SKM-1 (cell line): ENCODE results near the gene XPO6.
A peak's percentile ranks its signal among the peaks of the same experiment; 100 is the strongest.

Experiments
- DNase-seq: peaks from one replicate; lab custom pipeline; 2025; ENCODE audit not compliant: unreplicated experiment; lab: John Stamatoyannopoulos, UW

The XPO6 gene

DNA sequence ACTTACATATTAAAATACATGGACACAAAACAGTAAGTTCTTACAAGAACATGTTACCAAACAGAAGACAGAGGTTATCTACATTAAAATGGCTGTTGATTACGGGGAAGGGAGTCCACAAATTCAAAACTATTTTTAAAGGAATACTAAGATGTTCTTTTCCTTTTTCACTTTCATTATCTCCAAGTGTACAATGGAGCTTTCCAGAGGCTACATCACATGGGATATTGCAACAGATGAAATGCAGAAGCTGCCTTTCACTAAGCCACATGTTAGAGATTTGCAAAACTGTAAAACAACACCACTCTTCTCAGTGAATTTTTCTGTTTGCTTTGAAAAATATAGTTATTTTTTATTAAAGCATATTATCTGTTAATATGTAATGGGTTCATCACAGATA, 53.6 kb downstream of the XPO6 start:
- DNase-seq, result no peak

DNA sequence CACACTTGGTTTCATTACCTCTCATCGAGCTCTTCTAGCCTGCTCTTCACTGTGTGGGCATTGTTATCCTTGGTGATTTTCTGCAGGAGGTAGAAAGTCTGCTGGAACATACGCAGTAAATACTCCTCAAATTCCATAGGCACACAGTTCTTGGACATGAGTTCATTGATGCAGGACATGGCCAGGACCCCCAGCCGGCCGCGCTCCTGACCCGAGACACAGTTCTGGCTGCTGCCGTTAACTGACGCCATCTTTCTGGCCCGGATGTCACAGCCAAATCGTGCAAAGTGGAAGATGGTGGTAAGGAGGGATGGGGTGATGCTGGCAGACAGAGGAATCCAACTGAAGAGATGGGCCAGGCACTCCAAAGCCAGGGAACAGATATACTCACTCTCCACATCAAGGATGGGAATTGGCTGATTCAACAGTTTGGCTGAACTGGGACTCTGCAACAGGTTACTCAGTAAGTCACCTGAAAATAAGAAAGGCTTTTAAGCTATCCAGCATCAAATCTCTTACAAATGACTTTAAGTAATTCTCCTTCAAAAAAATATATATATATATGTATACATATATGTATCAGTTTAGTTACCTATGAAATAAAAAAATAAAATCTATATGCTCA, 55.6 kb downstream of the XPO6 start:
- DNase-seq, result no peak

DNA sequence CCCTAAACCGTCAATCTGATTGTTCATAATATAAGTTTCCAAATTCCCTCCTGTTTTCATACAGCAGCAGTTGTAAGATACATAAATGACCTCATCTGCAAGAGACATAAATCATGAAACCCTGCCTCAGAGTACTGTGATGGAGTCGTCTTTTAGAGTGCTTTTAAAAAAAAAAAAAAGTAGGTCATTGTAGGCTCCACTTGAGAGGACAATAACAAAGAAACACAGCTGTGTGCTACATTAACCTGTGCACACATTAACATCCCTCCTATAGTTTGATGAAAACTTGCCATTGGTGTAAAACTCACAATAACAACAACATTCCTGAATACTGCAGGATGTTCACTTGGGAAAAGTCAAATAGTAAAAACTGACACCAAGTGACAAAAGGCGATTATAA, 56.5 kb downstream of the XPO6 start:
- DNase-seq, result no peak

DNA sequence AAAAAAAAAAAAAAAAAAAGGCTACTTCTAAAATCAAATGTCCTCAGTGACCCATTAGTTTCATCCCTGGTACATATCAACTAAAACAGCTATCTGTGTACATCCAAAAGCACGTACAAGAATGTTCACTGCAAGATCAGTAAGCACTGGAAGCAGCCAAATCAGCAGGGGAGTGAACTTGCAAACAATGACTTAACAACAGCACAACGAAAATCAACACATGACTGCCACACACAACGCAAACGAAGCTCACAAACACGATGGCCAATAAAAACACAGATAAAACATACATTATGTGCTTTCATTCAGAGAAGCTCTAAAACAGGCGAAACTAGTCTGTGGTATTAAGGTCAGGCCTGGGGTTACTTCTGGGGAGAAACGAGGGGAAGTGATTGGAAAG, 60.6 kb downstream of the XPO6 start:
- DNase-seq, result no peak

DNA sequence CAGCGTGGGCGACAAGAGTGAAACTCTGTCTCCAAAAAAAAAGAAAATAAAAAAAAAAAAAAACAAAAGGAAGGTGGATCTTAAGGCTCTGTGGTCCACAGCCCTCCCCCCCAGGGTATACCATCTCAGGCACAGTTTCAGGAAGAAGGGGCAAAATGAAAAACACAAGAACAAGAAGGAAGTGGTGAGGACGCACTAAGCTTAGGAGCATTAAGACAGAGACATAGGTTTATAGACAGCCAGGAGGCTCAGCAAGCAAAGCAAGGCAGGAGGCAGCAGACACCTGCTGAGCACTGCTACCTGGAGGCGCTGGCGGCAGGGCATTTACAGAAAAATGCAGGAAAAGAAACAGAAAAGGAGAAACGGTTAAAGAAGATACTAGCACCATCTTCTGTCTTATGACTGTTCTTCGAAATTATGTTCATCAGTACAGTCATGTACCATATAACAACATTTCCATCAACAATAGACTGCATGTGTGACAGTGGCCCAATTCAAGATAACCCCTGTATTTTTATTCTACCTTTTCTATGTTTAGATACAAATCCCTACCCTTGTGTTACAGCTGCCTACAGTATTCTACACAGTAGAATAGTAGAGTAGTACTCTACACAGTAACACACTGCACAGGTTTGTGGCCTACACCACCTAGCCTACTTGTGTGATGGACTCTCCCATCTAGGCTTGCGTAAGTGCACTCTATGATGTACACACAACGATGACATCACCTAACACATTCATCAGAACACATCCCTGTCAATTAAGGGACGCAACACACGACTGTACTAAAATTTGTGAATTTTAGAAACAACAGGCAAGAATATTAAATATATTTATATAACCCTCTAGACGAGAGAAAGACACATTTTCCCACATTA, 62.5 kb downstream of the XPO6 start:
- no peak for DNase-seq

DNA sequence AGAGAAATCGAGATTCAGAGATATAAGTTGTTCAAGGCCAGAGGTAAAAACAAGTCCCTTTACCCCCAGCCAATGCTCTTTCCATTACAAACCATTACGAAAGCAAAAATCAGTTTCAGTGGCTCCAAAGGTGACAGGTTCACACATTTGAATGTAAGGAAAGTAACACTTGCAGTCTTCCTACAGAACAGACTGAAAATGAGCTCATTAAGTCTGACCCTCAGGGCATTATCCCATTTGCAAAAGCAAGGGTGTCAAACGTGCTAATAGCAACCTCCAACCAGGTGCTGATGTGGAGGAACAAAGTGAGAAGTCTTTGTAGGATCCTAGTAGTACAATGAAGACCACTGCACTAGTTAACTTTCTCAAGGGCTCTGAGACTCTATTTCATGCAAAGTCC, 65.2 kb downstream of the XPO6 start:
- DNase-seq, result no peak

DNA sequence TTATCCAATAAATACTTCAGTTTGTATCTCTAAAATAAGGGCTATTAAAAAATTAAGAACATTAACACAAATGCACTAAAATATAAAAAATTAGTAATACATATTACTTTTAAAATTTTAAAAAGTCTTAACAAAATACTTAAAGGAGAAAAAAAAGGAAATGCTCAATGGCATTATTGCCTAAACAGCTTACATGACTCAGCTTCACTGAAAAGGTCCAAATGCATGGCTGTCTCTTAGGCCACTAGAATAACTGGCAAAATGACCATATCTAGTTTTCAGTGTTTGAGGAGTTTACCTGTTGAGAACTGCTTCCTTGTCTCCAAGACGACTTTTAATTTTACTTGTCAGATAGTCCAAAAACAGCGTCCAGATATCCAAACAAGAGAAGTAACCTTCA, 66.0 kb downstream of the XPO6 start:
- no peak for DNase-seq

DNA sequence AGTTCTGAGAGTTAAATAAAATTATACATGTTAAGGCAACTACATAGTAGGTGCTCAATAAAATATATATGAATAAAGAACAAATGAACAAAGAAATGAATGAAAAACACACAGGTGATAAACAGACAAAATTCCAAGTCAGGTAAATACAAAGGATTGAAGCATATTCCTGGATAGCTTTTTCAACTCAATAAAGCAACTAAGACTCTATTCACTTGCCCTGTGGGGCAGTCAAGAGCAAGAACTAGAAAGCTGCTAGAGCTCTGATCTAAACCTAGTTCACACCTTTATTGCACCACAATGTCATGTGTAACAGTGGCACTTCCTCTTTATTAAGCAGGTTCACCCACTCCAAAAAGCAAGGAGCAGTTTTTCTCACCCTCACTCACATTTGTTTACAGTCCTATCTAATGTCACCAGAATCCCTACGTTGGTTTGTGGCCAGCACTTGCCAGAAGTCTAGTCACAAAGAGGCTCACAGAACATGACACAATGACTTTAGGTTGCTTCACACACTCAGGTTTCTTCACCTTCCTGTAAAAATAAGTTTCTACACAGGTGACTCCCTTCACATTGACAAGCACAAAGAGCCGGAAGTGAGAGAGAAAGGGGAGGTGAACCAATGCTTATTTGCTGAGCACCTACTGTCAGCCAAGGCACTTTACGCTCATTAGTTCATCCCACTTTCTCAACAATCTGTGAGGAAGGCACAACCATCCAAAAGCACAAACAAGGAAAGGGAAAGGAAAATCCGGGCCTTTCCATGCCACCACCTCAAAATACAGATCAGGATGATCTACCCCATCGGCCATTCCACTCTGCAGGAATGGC, 70.8 kb downstream of the XPO6 start:
- DNase-seq, result peak; percentile 91

DNA sequence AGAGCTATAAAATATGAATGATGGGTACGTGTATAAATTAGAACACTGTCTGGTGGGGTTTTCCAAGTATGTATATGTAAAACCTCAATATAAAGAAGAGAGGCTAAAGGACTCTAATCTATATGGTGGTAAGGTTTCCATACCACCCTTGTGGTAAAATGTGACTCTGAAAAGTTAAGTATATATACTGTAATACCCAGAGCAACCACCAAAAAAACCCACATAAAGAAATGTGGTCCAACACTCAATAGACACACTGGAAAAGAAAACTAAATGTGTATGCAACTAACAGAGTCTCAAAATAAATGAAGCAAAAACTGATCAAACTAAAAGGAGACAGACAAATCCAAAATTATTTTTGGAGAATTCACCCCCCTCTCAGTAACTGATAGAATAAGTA, 72.2 kb downstream of the XPO6 start:
- DNase-seq, result no peak

DNA sequence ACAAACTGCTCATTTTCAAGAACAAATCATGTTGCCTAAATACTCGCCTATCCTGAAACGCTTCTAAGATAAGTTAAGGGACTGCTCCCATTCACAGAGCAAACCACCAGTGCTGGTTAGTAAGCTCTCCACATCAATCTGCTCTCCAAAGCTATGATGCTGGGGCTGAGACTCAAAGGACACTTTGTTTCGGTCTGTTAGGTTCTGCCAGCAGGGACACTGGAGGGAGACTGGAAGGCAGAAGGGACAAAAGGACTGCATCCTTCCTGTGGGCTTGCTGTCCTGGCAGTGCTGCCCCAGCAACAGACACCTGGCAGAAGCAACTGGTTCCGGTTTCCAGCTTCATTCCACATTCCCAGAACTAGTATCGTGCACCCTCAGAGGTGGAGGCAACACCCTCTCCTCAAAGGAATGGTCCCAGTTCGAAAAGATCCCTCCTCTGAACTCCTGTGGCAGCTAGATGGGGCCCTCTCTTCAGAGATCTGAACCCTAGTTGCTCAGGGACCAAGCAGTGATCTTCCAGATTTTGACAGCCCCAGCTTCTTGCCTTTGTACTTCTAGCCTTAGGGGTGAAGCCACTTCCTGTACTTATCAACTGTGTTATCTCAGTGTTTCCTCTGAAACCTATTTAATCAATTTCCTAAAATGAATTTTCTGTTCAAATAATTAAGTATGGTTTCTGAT, 74.9 kb downstream of the XPO6 start:
- no peak for DNase-seq

DNA sequence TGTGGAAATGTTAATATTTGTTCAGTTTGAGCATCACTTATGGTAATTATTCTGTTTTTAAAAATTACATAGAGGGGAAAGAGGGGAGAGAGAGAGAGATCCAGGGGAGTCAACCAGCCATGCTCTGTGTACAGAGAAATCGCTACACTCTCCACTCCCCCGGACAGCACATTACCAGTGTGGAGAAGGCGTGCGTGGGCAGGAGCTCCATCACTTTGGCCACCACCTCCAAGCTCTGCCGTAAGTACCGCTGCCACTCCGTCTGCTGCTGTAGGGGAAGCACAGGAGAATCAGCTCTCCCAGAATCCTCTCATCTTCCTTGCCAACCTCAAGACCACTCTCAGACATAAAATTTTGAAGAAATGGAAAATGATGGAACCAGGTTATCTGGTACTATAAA, 78.1 kb downstream of the XPO6 start:
- DNase-seq, result no peak

DNA sequence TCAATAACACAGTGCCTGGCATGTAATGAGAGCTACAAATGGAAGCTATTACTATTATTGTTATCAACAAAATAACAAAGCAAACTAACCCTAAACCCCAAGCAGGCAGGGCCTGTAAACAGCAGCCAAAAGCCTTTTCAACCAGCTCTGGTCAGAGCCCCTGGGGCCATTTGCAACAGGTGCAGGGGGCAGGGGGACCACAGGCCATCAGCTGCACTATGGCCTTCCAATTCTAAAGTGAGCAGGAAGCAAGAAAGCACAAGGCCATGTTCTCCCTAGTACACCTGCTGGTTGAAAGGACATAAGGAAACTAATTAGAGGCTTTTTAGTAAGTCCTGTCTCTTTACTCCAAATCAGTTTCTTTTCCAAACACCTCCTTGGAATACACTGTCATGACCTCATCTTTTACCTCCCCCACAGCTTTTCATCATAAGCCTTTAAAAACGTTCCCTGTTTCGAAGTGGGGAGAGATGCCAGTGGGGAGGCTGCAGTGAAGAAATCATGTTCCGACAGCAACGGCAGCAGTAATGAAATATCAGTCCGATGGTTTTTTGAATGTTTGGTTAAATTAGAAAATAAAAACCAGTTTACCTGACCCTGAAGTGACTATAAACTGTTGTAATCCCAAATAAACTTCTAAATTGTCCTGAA, 79.9 kb downstream of the XPO6 start:
- no peak for DNase-seq

DNA sequence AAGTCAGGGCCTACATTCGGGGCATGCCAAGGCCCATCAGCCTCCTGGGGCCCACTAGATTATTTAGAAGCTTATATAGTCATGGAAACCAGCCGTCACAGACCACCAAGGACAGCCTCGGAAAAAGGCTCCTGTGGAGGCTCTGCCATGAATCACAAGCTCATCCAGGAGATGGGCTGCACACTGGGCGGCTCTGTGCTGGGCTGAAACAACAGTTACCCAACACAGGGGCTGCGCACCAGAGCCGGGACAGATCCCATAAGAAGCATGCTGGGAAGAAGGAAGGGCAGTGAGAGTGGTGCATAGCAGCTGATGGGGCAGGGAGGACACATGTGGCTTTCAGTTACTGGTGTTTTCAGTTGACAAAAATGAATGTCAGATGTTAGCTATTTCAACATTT, 80.6 kb downstream of the XPO6 start:
- no peak for DNase-seq

DNA sequence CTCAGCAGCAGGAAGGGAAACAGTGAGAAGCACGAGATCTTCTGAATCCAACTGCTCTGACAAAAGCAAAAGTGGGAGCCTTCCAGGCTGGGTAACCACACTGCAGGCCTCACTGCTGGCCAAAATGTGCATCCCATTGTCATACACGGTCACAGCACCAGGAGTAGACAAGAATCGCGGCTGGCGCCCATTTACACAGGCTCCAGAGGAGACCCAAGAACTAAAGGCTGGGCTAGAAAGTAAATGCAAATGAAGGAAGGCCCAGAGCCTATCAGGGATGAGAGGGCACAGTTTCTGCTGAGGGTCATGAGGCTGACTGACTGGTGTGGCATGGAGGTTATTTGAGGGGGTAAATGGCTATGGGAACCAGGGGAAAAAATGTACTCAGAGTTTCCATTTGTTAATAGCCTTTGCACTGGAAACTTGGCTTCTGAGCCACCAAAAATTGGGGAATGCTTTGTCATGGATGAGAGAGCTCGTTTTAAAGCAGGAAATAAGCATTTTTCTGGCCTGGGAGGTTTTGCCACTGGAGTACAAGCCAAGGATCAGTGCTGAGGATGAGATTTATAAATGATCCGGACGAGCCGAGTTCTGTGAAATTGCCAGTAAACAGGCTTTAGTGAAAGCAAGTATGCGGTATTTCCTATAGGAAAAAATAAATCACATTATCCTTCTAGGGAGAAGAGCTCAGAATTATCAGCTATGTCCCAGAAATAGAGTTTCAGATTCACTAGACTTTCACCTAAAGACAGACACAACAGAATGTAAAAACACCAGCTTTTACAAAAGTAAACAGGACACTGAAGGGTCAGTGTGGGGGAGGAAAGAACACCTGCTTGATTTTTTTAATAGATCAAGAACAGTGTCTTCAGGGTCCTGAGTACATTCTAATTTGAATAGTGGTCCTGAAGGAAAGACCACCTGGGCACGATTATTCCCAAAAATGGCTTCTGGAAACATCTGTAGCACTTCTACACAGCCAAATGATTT, 81.4 kb downstream of the XPO6 start:
- no peak for DNase-seq

DNA sequence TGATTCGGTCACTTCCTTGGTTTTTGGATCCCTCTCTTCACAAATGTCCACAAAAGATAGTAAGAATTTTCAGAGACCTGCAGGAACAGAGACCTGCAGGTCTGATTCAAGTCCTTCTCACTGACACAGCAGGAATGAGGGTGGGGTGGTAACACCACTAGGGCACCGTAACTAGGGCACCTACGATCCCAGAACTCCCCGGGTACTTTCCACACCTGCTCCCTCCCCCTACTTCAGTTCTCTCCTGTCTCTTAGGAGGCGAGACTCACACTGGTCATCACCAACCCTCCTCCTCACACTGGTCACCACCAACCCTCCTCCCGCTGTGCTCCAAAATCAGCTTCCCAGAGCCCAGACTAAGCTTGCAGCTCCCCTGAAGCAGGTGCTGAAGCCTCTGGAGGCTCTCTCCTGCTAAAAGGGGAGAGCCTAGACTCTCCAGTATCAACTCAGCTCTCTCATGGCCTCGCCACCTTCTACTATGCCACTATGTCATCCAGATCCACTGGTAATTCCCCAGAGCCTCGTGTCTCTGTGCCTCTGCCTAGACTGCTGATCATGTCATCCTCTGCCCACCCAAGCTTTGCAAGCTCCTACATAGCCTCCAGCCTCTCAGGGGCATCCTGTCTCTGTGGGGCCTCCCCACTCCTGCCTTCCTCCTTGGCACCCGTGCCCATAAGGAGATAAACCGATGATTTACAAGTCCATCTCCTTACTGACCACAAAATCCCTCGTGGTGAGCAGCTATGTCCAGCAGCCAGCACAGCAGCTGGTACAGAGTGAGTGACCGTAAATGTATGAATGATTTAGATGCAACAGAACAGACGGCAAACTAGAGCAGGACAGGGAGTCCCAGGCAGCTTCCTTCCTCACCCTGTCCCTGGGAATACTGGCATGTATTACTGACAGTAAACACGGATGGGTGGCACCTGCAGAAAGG, 84.8 kb downstream of the XPO6 start:
- no peak for DNase-seq

DNA sequence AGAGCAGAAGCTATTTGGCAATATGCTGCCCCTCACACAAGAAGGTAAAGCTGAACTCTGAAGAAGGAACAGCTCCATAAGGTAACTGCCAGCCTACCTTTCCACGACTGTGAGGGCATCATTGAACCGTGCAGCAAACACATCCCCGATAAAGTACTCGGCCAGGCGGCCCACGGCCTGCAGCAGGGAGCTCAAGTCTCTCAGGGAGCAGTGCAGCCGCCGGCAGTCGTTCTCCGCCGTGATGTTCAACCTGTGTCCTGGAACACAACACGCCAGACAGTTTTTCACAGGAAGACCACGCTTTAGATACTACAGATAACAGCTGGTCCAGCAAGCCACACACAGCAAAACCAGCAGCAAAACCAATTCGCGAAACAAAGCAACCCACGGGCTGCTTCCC, 86.2 kb downstream of the XPO6 start:
- DNase-seq, result no peak

DNA sequence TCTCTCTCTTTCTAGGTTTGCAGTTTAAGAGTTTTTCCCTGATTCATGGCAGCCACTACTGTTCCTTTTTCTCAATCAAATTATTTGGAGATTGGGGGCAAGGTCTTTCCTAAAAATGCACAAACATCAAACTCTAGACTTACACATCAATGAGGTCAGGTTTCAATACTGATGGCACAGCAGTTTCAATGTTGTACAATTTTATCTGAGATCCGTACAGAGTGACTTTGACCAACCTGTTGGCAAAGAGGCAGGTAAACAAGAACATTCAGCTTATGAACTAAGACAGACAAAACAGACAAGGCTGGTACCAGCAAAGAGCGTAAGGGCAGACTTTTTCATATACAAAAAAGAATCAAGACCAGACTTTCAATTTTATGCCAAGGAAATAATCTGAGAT, 90.2 kb downstream of the XPO6 start:
- DNase-seq, result no peak

DNA sequence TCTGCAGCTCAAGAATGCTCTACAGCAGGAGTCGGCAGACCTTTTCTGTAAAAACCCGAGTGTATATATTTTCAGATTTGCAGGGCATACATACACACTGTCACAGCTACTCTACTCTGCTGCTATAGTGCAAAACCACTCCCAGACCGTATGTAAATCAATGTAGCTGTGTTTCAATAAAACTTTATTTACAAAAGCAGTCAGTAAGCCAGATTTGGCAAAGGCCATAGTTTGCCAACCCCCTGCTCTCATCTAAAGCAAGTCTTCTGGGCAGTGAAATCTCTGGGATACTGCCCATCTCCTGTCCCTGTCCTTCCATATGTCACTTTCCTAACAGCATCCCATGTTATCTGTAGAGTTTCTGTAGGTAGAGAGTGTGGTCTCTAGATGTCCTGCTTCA, 91.0 kb downstream of the XPO6 start:
- no peak for DNase-seq

DNA sequence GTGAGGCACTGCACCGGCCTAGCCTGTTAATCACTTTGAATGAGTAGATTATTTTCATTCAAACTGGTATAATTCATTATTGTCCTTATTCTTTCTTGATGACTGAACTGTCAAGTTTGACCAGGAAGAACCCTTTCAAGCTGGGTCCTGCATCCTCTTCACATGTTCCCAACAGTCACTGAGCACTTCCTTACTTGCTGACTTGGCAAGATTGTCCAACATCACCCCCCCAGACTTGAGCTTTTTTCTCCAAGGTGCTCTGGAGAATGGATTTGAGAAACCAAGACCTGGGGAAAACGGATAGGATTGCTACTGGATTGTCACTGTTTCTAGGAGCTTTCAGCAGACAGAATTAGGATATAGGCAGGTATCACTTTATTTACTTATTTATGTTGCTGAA, 93.1 kb downstream of the XPO6 start:
- no peak for DNase-seq
